Heart right ventricle (tissue), 16 donors: ENCODE results near the gene DLG4. TPM values are rescaled to one million over a fixed set of nuclear protein-coding genes. Genes with fewer than 3 reads are reported as not detected.

Experiments used
- ATAC-seq, 8 donors: fragments of 200-7000 bp; cut with Tn5 transposase; one replicate each; pipeline ENCODE4 v1.9.1; 2020; ENCODE audit warnings: mild to moderate bottlenecking in 8 of 8, moderate library complexity in 8 of 8, moderate number of reproducible peaks in 1 of 8
- DNase-seq, 2 donors: peaks; one replicate each; pipeline ENCODE4 v3.0.0-alpha.2; 2020
- H3K27ac ChIP-seq, 10 donors: fragments of 200-600 bp; sonication (generic) in 2 of 10; one replicate each; pipeline versions ENCODE4 v1.5.0 to v1.8.0; 2020 to 2022; ENCODE audit warnings: mild to moderate bottlenecking in 3 of 10
- H3K27me3 ChIP-seq, 7 donors: fragments of 200-600 bp; one replicate each; pipeline ENCODE4 v1.8.0; 2021 to 2022; ENCODE audit warnings: mild to moderate bottlenecking in 2 of 7
- H3K36me3 ChIP-seq, 9 donors: fragments of 200-600 bp; sonication (generic) in 1 of 9; one replicate each; pipeline versions ENCODE4 v1.5.0 to v1.8.0; 2020 to 2022; ENCODE audit warnings: mild to moderate bottlenecking in 2 of 9
- H3K4me1 ChIP-seq, 9 donors: fragments of 200-600 bp; sonication (generic) in 1 of 9; one replicate each; pipeline versions ENCODE4 v1.5.0 to v1.8.0; 2020 to 2022; ENCODE audit warnings: mild to moderate bottlenecking in 4 of 9
- H3K4me3 ChIP-seq, 10 donors: fragments of 200-600 bp; sonication (generic) in 2 of 10; one replicate each; pipeline versions ENCODE4 v1.5.0 to v1.8.0; 2020 to 2022; ENCODE audit warnings: mild to moderate bottlenecking in 7 of 10, moderate library complexity in 2 of 10
- H3K9me3 ChIP-seq, 11 donors: fragments of 200-600 bp in 10 of 11; sonication (generic) in 2 of 11; one replicate each; pipeline versions ENCODE4 v1.5.0 to v1.8.0; 2013 to 2022; ENCODE audit warnings: mild to moderate bottlenecking in 2 of 11, control low read depth in 1 of 11, moderate library complexity in 1 of 11
- CTCF ChIP-seq, 9 donors: fragments of 200-600 bp; sonication (generic) in 2 of 9; IDR thresholded peaks; one replicate each; pipeline versions ENCODE4 v1.5.0 to v1.8.0; 2021 to 2022; ENCODE audit warnings: antibody characterized with exemption in 9 of 9, mild to moderate bottlenecking in 5 of 9, moderate library complexity in 1 of 9
- WGBS, 2 donors: extraction: QIAGEN DNeasy Blood & Tissue Kit; methylation state at CpG; one replicate each; pipeline ENCODE4 v1.1.7; 2013; ENCODE audit warnings: inconsistent platforms in 1 of 2; 5-methylcytosine and 5-hydroxymethylcytosine counted together
- intact Hi-C, 10 donors: fragments of 100-400 bp; cut with DNase I; formaldehyde crosslinking; loops; one replicate each; pipeline versions ENCODE4 v1.11.1 to v1.14.2; 2022
- polyA plus RNA-seq, 2 donors: library from polyadenylated mRNA; stranded (reverse); fragments of 200-250 nt; gene quantifications; one replicate each; pipeline ENCODE4 v1.2.3, GENCODE V29; 2013
- total RNA-seq, 10 donors: library from RNA; stranded (reverse); fragmentation: NEBNext Ultra II Directional in 3 of 10; extraction: Animal tissue kit (Norgen Biotek cat#: 25700) in 3 of 10; gene quantifications; one replicate each; pipeline versions ENCODE4 v1.2.1 to v1.2.4, GENCODE V29; 2021 to 2023
- donor health status: Arrhythmogenic right ventricular cardiomyopathy.
- donor health status: ischemic (EF 13 %, LVEDD 7.1; RV severe dilation, severe dysfunction).
- donor health status: healthy with polysubstance abuse.
- donor health status: DM: no; HTN: yes; CAD: no.
- donor health status: DM: no; HTN: no; CAD: no.
- donor health status: ischemic (EF 25% LVEDD 6.9; RV normal size, moderate dysfunction).
- donor health status: ischemic (EF 25% LVEDD 5.7; RV mildly dilated, moderate dysfunction).
- donor health status: healthy.
- donor health status: DM: yes; HTN: yes; CAD: no.
- donor health status: Ischemic cardiomyopathy.
- donor health status: ischemic (EF 35%, LVEDD 5.7; RV mildly dilated, moderate dysfunction).
- donor health status: nonischemic (EF 11% LVEDD 7.7; RV severe dilation, severe dysfunction).
- donor health status: DM: yes; HTN: yes; CAD: no.
- donor health status: PGD.
- donor health status: ischemic (EF 29% LVEDD 5.4; RV normal size, mild dysfunction).
- donor health status: nonischemic (EF 23%, LVEDD 6.1; RV moderate dilation, normal function).

The DLG4 gene
- total and polyA plus RNA-seq, 12 donors, result 5.4 to 27.8 (median 16.7) TPM

GRCh38 chr17:7203391-7203790, 16.2 kb downstream of the DLG4 start:
- DNase-seq (no peak), ATAC-seq (no peak)
- no peak for TF ChIP-seq CTCF (IDR thresholded peaks at IDR 0.05)
- Histone ChIP-seq H3K27me3 (no peaks in the 10 kb centered on the region), H3K36me3 (peaks cover 0 to 50% (median 13%) of the 10 kb centered on the region in 9 donors), H3K9me3 (no peaks in the 10 kb centered on the region), H3K4me3 (no peak overlapping the region), H3K27ac (no peak overlapping the region), H3K4me1 (peaks cover 0 to 16% (median 5%) of the 10 kb centered on the region in 9 donors)
- intact Hi-C loops, result no loop called here
- WGBS, 2 donors, result 92 to 94% methylated on average over 16 of the region's 16 CpGs

GRCh38 chr17:7196651-7197401, 22.8 kb downstream of the DLG4 start:
- Histone ChIP-seq H3K27me3 (no peaks in the 10 kb centered on the region), H3K36me3 (peaks cover 0 to 80% (median 20%) of the 10 kb centered on the region in 9 donors), H3K4me3 (no peak overlapping the region), H3K27ac (no peak overlapping the region), H3K4me1 (no peaks in the 10 kb centered on the region), H3K9me3 (no peaks in the 10 kb centered on the region)
- WGBS, 2 donors, result 93 to 94% methylated on average over 22 of the region's 22 CpGs
- ATAC-seq (peak in 1 of 8 donors; percentile 22), DNase-seq (no peak)
- TF ChIP-seq CTCF (IDR thresholded peaks at IDR 0.05), result no peak
- intact Hi-C loops, result no loop called here

GRCh38 chr17:7195971-7196370, 23.7 kb downstream of the DLG4 start:
- H3K9me3 ChIP-seq, result no peaks in the 10 kb centered on the region
- no peaks in the 10 kb centered on the region for H3K27me3 ChIP-seq
- H3K4me1 ChIP-seq, result no peaks in the 10 kb centered on the region
- no peak for TF ChIP-seq CTCF (IDR thresholded peaks at IDR 0.05)
- H3K36me3 ChIP-seq, result peaks cover 0 to 74% (median 20%) of the 10 kb centered on the region in 9 donors
- H3K4me3 ChIP-seq, result no peak overlapping the region
- intact Hi-C loops, result no loop called here
- no peak overlapping the region for H3K27ac ChIP-seq
- no peak for ATAC-seq
- WGBS, 2 donors, result 95 to 97% methylated on average over 12 of the region's 12 CpGs
- no peak for DNase-seq

- TF ChIP-seq CTCF (IDR thresholded peaks at IDR 0.05), result no peak
- Histone ChIP-seq H3K4me3 (no peak overlapping the region), H3K4me1 (no peaks in the 10 kb centered on the region), H3K27me3 (no peaks in the 10 kb centered on the region), H3K27ac (no peak overlapping the region), H3K9me3 (no peaks in the 10 kb centered on the region), H3K36me3 (peaks cover 0 to 65% (median 20%) of the 10 kb centered on the region in 9 donors)
- ATAC-seq (no peak), DNase-seq (no peak)
- intact Hi-C loops, result no loop called here
- WGBS, 2 donors, result 77 to 78% methylated on average over 12 of the region's 12 CpGs
These were observed 27.2 kb downstream of the DLG4 start for GRCh38 chr17:7192271-7192937.
